VCaP (cell line): ENCODE data around the gene FBP2.

Experiments
- H3K27ac ChIP-seq: fragments of 450-650 bp; 2 replicates; pipeline ENCODE4 v1.5.1; 2017
- CTCF ChIP-seq: fragments of 450-650 bp; conservative IDR thresholded peaks from 2 replicates; pipeline ENCODE4 v1.5.1; 2017; ENCODE audit warnings: mild to moderate bottlenecking, moderate library complexity

Gene FBP2

DNA sequence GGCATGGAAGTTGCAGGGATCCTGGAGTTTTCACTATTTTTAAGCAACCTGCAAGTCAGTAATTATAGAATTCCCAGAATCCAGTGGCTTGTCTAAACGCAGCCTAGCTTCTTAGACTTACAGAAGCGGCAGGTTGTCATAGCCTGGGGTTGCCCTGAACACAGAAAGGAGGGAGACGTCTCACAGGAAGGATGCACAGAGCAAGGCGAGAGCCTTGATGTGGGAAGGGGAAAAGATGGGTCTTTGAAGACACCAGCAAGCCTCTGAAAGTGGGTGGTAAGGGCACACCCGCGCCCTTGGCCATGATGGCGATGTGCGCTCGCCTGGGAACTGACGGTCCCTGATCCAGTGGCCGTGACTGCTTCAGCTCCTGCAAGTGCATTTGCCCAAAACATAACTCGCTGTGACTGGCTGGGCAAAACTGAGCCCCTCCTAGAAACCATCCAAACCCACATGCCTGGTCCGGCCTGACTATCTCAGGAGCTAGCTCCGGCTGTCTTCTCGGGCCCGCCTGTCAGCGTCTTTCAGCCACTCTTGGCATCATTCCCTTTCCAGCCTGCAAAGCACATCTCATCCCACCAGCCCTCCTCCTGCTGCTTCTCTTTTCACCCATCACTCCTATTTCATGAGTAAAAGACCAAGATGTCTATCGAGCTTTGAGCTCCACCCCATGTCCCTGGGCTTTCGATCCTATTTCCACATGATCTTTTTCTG, 28.6 kb upstream of the FBP2 start:
- no peak overlapping the region for H3K27ac ChIP-seq
- TF ChIP-seq CTCF, result no peak

- no peak for TF ChIP-seq CTCF
- no peak overlapping the region for H3K27ac ChIP-seq
Observed at GRCh38 chr9:94619026-94619425, 25.4 kb upstream of the FBP2 start.

DNA sequence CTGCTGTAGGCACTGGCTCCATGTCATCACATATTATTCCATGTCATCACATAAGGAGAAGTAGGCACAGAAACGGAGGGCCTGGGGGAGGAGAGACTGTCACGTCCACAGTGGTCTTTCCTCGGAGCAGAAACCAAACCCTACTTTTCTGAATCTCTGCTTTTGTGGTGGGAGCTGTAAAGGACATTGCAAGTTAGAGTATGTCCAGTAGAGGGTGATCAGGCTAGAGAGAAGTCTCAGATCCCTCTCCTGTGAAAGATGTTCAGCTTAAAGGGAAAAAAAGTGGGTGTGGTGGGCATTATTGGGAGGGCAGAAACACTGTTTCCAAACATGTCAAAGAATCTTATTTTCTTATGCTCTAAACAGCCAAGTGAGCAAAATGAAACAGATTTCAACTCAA, 19.4 kb upstream of the FBP2 start:
- TF ChIP-seq CTCF, result no peak; the same call in 1 of the 2 replicates
- H3K27ac ChIP-seq, result no peak overlapping the region

DNA sequence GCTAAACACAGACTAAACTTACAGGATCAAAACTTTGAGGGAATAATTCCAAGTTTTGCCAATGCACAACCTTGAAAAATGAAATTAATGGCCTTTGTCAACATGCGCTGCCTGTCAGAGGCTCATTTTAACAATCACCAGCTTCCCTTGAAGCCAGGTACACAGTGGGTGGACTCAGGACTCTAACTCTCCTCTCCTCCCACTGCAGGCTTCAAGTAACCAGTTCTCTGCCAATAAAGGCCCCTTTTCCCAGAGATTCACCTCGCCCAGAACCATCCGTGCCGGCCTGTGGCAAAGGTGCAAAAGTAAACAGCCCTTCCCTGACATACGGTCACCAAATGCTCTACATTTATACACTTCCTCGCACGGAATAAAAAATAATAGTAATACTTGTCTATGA, 18.4 kb upstream of the FBP2 start:
- no peak for TF ChIP-seq CTCF

DNA sequence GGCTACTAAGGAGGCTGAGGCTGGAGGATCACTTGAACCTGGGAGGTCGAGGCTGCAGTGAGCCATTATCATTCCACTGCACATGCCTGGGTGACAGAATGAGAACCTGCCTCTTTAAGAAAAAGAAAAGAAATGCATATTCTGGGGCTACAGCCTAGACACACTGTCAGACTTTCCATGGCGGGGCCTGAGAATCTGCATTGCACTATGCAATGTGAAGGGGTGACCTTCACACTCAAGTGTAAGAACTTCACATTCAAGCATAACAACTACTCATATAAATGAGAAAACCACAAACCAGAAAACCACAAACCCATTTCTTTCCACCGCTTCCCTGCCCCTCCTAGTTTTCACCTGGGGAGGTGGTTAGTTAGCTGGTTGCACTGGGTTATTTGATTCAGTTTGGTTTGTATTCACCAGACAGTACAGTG, 18.0 kb upstream of the FBP2 start:
- no peak for TF ChIP-seq CTCF
- no peak overlapping the region for H3K27ac ChIP-seq

More for the DNA sequence above, 18.4 kb upstream of the FBP2 start:
- no peak overlapping the region for H3K27ac ChIP-seq

GRCh38 chr9:94610181-94610606, 16.6 kb upstream of the FBP2 start:
- no peak overlapping the region for H3K27ac ChIP-seq
- no peak for TF ChIP-seq CTCF

- no peak for TF ChIP-seq CTCF
- no peak overlapping the region for H3K27ac ChIP-seq
Observed at GRCh38 chr9:94607423-94607691, 13.7 kb upstream of the FBP2 start.
